ENCODE results near the gene ADCK2. TPM values are rescaled to one million over a fixed set of nuclear protein-coding genes. Genes with fewer than 3 reads are reported as not detected.
"Not testable (repeated sequence)": the region's sequence is repeated elsewhere in the genome, so short reads cannot be mapped to it uniquely, and the experiment has no call there.

The ADCK2 gene
- total RNA-seq, 4 donors from 2014 or later = 31.6 to 43.8 (median 37.4) TPM

DNA sequence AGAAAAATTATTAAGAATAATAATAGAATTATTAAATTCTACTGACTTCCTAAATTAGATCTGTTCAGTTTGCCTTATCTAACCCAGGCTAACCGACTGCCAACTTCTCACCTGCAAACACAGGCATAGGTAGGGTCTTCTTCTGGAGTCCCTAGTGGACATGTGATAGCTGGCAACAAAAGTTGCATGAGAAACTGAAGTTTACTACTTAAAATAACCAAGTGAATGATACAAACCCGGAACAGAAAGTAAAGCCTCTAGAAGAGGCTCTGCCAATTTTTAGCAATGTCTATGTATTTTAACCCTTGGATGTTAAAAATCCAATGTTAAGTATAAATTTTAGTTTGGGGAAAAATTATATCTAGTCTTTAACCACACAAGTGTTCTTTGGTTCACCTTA is 61.4 kb downstream of the ADCK2 start:
- Histone ChIP-seq H3K4me1 (no peaks in the 10 kb centered on the region), H3K9me3 (no peaks in the 10 kb centered on the region), H3K4me3 (no peak overlapping the region), H3K36me3 (peaks cover 0 to 22% (median 5%) of the 10 kb centered on the region in 4 donors), H3K27ac (no peak overlapping the region), H3K27me3 (no peaks in the 10 kb centered on the region)
- intact Hi-C loops (cut with DNase I; ENCODE audit: low total_unique reads) (no loop called here), in situ Hi-C loops (cut with MboI; ENCODE audit: low pct_ligation_motif_present in 1 of 4, low pct_unique_long_range_greater_than_20kb in 1 of 4, low sequenced_read_pairs in 3 of 4) (no loop called here)
- 70 to 77% methylated on average over 2 of the region's 2 CpGs for WGBS, 2 donors (ENCODE audit: low coverage in 1 of 2)
- DNase-seq = no peak
- TF ChIP-seq EP300 (IDR thresholded peaks at IDR 0.05; ENCODE audit: low read depth) (no peak), POLR2A (IDR thresholded peaks at IDR 0.05) (no peak), POLR2AphosphoS5 (IDR thresholded peaks at IDR 0.05) (no peak)
- TF ChIP-seq, protein P1, sequence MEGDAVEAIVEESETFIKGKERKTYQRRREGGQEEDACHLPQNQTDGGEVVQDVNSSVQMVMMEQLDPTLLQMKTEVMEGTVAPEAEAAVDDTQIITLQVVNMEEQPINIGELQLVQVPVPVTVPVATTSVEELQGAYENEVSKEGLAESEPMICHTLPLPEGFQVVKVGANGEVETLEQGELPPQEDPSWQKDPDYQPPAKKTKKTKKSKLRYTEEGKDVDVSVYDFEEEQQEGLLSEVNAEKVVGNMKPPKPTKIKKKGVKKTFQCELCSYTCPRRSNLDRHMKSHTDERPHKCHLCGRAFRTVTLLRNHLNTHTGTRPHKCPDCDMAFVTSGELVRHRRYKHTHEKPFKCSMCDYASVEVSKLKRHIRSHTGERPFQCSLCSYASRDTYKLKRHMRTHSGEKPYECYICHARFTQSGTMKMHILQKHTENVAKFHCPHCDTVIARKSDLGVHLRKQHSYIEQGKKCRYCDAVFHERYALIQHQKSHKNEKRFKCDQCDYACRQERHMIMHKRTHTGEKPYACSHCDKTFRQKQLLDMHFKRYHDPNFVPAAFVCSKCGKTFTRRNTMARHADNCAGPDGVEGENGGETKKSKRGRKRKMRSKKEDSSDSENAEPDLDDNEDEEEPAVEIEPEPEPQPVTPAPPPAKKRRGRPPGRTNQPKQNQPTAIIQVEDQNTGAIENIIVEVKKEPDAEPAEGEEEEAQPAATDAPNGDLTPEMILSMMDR (IDR thresholded peaks at IDR 0.05) = no peak

DNA sequence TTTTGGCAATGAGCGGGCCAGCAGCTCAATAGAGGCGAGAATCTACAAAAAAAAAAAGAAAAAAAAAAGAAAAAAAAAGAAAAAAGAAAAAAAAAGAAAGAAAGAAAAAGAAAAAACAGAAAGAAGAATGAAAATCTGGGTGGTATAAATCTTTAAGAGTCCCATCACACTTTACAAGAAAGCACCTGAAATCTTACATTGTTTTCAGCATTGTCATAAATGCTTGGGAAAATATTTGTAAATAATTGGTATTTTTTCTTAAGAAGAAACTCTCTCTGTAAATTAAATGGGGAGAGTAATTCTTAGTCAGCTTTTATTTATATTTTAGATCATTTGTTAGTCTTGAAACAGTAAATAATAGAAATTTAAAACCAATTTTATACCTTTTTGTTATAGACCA is 62.0 kb downstream of the ADCK2 start:
- Histone ChIP-seq H3K4me3 (no peak overlapping the region), H3K4me1 (no peaks in the 10 kb centered on the region), H3K9me3 (no peaks in the 10 kb centered on the region), H3K27me3 (no peaks in the 10 kb centered on the region), H3K36me3 (peaks cover 0 to 22% (median 8%) of the 10 kb centered on the region in 4 donors), H3K27ac (no peak overlapping the region)
- TF ChIP-seq EP300 (IDR thresholded peaks at IDR 0.05; ENCODE audit: low read depth) = no peak
- TF ChIP-seq, protein P1 (IDR thresholded peaks at IDR 0.05) = no peak
- no peak for TF ChIP-seq POLR2A (IDR thresholded peaks at IDR 0.05)
- no peak for TF ChIP-seq POLR2AphosphoS5 (IDR thresholded peaks at IDR 0.05)
- in situ Hi-C loops (cut with MboI; ENCODE audit: low pct_ligation_motif_present in 1 of 4, low pct_unique_long_range_greater_than_20kb in 1 of 4, low sequenced_read_pairs in 3 of 4) = no loop called here
- WGBS, 2 donors (ENCODE audit: low coverage in 1 of 2) = 100% methylated on average over 1 to 2 of the region's 2 CpGs
- intact Hi-C loops (cut with DNase I; ENCODE audit: low total_unique reads) = no loop called here
- no peak for DNase-seq

DNA sequence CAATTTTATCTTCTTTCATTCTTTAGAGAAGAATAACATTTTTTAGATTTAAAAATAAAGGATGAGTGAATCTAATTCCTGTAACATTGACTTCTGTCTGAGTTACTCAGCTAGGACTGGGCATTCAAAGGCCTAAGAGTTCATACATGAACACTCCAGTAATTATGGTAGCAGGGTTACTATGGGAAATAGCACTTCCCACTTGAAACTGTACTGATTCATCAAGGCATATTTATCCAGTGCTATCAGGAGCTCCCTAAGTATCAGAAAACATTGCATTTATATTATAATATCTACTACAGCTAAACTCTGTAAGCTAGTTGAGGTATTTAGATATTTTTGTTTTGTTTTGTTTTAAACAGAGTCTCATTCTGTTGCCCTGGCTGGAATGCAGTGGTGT is 65.5 kb downstream of the ADCK2 start:
- Histone ChIP-seq H3K9me3 (no peaks in the 10 kb centered on the region), H3K27me3 (no peaks in the 10 kb centered on the region), H3K36me3 (peaks cover 0 to 26% (median 9%) of the 10 kb centered on the region in 4 donors), H3K4me3 (no peak overlapping the region), H3K4me1 (no peaks in the 10 kb centered on the region), H3K27ac (no peak overlapping the region)
- intact Hi-C loops (cut with DNase I; ENCODE audit: low total_unique reads) = no loop called here
- TF ChIP-seq POLR2AphosphoS5 (IDR thresholded peaks at IDR 0.05) (no peak), POLR2A (IDR thresholded peaks at IDR 0.05) (no peak), EP300 (IDR thresholded peaks at IDR 0.05; ENCODE audit: low read depth) (no peak)
- TF ChIP-seq, protein P1 (IDR thresholded peaks at IDR 0.05) = no peak
- in situ Hi-C loops (cut with MboI; ENCODE audit: low pct_ligation_motif_present in 1 of 4, low pct_unique_long_range_greater_than_20kb in 1 of 4, low sequenced_read_pairs in 3 of 4) = no loop called here
- no peak for DNase-seq

DNA sequence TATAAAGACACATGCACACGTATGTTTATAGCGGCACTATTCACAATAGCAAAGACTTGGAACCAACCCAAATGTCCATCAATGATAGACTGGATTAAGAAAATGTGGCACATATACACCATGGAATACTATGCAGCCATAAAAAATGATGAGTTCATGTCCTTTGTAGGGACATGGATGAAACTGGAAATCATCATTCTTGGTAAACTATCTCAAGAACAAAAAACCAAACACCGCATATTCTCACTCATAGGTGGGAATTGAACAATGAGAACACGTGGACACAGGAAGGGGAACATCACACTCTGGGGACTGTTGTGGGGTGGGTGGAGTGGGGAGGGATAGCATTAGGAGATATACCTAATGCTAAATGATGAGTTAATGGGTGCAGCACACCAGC is 70.5 kb downstream of the ADCK2 start:
- intact Hi-C loops (cut with DNase I; ENCODE audit: low total_unique reads); H3K27ac ChIP-seq; in situ Hi-C loops (cut with MboI; ENCODE audit: low pct_ligation_motif_present in 1 of 4, low pct_unique_long_range_greater_than_20kb in 1 of 4, low sequenced_read_pairs in 3 of 4); DNase-seq; H3K27me3 ChIP-seq; H3K4me3 ChIP-seq; H3K9me3 ChIP-seq; H3K4me1 ChIP-seq: not testable (repeated sequence)
- 96% methylated on average over 2 of the region's 4 CpGs; no CpG with 5 or more reads in 1 of the 2 donors for WGBS, 2 donors (ENCODE audit: low coverage in 1 of 2)
- peaks cover 0 to 29% (median 9%) of the 10 kb centered on the region in 4 donors for H3K36me3 ChIP-seq

DNA sequence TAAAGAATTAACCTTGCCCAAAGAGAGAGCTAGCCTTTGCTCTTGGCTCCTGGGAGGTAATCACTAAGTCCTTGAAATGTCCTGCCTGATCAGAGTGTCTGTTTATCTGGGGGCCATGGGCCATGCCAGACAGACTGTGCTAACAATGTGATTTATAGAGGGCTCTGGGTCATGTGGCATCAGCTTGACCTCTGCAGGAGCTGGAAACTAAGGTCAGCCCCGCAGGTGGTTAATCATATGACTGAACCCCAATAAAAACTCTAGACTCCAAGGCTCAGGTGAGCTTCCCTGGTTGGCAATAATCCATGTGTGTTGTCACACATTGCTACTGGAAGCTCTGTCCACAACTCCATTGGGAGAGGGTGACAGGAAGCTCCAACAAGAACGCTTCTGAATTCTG is 71.3 kb downstream of the ADCK2 start:
- intact Hi-C loops (cut with DNase I; ENCODE audit: low total_unique reads) = no loop called here
- Histone ChIP-seq H3K36me3 (peaks cover 0 to 22% (median 8%) of the 10 kb centered on the region in 4 donors), H3K9me3 (no peaks in the 10 kb centered on the region), H3K27me3 (no peaks in the 10 kb centered on the region), H3K4me3 (no peak overlapping the region), H3K27ac (no peak overlapping the region), H3K4me1 (no peaks in the 10 kb centered on the region)
- in situ Hi-C loops (cut with MboI; ENCODE audit: low pct_ligation_motif_present in 1 of 4, low pct_unique_long_range_greater_than_20kb in 1 of 4, low sequenced_read_pairs in 3 of 4) = no loop called here
- TF ChIP-seq EP300 (IDR thresholded peaks at IDR 0.05; ENCODE audit: low read depth) = no peak
- TF ChIP-seq POLR2A (IDR thresholded peaks at IDR 0.05) = no peak
- TF ChIP-seq, protein P1 (IDR thresholded peaks at IDR 0.05) = no peak
- TF ChIP-seq POLR2AphosphoS5 (IDR thresholded peaks at IDR 0.05) = no peak
- 80 to 84% methylated on average over 2 of the region's 2 CpGs for WGBS, 2 donors (ENCODE audit: low coverage in 1 of 2)
- no peak for DNase-seq

Measured in transverse colon (tissue), 4 donors.